GM18507 (cell line): ENCODE measurements around the gene SMAP1.
A peak's percentile ranks its signal among the peaks of the same experiment; 100 is the strongest.

Source experiments
- DNase-seq: peaks from one replicate; pipeline ENCODE4 v3.0.0; 2011; ENCODE audit warnings: low read depth; ENCODE audit not compliant: insufficient read length; ENCODE audit errors: extremely low spot score
- FAIRE-seq: peaks from 2 replicates; lab custom pipeline; 2011; peaks lifted over from hg19 to GRCh38; lab: Jason Lieb, UNC

Gene SMAP1

DNA sequence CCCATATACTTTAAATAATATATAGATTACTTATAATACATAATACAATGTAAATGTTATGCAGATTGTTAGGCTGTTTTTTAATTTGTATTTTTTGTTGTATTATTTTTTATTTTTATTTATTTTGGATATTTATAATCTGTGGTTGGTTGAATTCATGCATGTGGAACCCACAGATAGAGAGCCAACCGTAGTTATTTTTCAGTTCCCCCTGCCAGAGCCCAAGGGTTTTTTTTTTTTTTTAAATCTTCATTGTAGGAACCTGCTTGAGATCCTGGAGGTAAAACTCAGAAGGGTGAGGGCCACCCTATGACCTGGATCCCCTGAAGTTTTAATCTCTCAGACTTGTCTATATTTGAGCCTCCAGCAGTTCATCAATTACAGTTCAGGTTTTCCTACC is 156.0 kb downstream of the SMAP1 start:
- FAIRE-seq: no peak

DNA sequence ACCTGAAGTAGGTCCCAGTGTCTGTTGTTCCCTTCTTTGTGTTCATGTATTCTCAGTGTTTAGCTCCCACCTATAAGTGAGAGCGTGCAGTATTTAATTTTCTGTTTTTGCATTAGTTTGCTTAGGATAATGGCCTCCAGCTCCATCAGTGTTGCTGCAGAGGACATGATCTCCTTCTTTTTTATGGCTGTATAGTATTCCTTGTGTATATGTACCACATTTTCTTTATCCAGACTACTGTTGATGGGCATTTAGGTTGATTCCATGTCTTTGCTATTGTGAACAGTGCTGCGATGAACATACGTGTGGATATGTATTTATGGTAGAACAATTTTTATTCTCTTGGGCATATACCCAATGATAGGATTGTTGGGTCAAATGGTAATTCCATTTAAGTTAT is 163.7 kb downstream of the SMAP1 start:
- no peak for DNase-seq
- no peak for FAIRE-seq

More for the DNA sequence above, 156.0 kb downstream of the SMAP1 start:
- DNase-seq: no peak

- no peak for DNase-seq
- no peak for FAIRE-seq
These were observed 166.8 kb downstream of the SMAP1 start for GRCh38 chr6:70834520-70834919.

DNA sequence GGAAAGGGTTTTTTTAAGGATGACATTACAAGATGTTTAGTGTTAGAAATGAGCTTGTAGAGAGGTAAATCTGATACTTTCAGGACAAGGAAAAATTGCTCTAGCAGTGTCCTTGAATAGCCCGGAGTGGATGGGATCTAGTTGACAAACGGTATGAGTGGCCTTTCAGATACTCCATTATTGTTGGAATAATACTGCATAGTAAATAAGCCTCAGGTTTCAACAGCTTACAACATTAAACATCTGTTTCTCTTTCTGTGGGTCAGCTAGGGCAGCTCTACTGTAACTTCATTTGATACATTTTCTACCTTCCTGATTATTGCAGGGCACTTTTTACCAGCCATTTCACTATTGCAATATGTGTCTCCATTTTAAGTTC is 171.2 kb downstream of the SMAP1 start:
- DNase-seq: no peak
- FAIRE-seq: no peak

- no peak for DNase-seq
- FAIRE-seq: no peak
These were observed 171.9 kb downstream of the SMAP1 start for GRCh38 chr6:70839286-70840266.

DNA sequence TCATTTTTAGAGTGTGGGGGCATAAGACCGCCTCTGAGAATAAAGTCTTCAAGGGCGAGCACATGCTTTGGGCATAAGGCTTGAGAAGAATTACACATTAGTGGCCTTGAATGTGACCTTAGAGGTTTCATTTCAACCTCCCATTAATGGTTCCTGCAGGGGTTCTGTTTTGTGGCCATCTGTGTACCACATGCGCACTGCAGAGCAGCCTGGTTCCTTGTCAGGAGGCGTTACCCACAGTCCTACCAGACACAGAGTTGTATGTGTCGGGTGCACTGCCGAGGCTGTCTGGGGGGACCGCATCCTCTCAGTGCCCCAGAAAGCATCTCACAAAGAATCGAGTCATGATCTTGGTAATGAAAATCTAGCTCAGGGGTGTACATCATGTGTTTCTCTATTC is 173.4 kb downstream of the SMAP1 start:
- DNase-seq: no peak
- no peak for FAIRE-seq

DNA sequence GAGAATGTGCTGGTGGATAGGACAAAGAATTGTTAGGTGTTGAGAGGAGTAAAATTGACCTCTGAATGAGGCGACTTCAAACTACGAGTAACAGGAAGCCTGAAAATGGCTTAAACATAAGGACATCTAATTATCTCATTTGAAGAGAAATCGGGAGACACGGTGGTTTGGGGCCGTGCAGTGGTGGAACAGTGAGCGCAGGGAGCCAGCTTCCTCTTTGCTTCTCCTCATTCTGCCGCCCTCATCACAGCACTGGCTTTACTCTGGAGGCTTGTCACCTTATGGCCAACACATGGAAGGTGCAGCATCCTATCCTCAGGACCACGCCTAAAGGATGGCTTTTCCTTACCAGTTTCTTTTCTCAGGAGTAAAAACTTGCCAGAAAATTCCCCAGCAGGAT is 174.9 kb downstream of the SMAP1 start:
- no peak for DNase-seq
- FAIRE-seq: no peak

- no peak for DNase-seq
- FAIRE-seq: no peak
These were observed 175.7 kb downstream of the SMAP1 start for GRCh38 chr6:70843328-70843918.

DNA sequence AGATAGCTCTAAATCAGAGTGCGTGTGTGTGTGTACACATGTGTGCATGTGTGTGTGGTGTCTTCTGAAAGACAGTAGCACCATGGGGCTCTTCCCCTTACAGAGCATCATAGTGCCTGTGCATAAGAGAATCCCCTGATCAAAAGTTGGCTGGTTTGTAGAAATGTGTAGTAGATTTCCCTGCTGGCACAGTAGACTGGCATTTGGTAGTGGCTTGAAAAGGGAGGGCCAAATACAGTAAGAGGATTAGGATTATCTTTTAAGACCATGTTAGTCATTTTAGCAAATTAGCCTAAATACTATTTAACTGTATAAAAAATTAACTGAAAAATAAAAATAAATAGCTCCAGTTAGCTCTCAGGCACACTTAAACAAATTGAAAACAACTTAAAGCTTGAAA is 176.6 kb downstream of the SMAP1 start:
- no peak for FAIRE-seq
- no peak for DNase-seq

DNA sequence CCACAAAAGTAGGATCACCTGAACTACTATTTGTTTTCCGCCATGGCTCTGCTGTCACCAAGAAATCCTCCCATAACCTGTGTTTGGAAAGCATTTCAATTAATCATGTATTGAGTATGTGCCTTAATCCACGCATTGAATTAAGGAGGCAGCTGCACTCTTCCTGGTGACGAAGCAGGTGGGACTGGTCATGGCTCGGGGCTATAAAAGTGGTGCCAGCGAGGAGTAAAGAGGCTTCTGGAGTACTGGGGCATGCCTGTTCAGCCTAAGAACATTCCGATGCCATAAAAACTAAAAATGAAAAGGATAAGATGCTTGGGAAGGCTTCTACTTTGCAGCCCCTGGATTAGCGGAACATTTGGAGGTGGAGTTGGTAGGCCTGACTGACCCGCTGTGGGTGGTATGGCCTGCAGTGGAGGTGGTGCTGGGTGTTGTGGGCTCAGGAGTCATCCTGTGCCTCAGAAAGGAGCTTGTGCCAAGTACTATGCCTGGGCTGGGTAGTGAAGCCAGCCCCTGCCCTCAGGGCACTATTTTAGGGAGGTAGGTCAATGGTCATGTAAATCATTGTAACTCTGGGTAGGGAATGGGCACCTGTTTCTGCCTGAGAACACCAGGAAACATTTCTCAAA is 178.6 kb downstream of the SMAP1 start:
- FAIRE-seq (no peak), DNase-seq (no peak)

DNA sequence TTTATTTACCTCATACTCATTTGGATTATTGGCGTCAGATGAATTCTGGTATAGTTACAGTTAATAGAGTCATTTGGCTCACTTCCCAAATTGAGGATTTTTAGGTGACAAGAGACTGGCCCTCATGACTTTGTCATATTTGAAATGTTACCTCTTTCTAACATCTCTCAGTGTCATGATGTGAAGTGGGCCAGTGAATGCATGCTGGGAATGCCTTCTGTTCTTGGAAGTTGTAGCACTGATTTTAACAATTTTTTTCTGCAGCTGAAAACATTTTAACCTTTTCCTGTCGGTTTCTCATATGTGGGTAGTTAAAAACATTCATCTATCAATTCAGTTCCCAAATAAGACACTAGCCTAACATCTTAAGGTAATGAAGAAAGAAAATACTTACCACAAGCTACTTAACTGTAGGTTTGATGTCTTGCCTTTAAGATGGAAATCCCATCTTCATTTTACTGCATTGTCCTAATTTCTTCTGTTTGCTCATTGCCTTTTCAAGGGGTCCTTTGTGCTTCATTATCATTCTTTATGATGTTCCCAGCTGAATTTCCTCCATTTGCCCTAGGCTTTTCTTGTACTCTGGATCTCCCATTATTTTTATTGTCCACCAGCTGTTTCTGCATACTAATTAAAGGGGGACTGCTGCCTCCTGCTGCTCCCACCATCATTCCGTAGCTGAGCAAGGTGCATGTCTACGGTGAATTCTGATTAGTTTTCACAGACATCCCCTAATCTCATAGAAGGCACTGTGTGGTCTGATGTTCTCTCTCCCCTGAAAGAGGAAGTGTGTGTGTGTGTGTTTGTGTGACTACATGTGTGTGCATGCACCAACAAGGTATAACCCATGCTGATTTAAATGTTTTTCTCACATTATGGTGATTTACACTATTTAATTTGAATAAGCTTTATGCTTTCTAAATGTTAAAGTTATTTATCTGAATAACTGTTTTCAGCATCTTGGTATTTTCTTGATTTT is 179.7 kb downstream of the SMAP1 start:
- DNase-seq: no peak
- no peak for FAIRE-seq

DNA sequence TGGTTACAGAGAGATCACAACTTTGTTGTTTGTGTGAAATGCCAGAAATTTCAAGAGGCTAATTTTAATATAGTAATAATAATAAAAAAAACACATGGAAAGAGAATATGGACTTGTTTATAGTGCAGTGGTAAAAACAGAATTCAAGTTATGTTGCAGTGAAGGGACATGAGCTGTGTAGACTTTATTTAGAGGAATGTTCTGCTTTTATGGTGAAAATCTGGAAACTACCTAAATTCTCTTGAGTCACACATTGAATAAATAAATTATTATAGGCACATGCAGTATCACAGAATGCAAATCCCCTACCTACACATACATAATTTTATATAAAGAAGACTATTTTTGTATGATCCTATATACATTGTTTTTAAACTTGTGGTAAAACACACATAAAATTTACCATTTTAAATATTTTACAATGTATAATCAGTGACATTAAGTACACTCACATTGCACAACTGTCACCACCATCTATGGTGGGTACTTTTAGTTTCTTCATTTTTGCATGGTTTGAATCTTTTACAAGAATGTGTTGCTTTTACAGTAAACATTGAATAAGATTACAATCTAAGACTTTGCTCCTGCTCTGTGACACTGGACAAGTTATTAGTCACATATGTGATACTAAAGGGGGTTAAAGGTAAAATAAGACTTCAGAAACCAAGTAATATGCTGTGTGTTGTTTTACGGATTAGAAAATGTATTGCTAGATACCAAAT is 181.8 kb downstream of the SMAP1 start:
- DNase-seq (no peak), FAIRE-seq (no peak)

- FAIRE-seq (no peak), DNase-seq (no peak)
These were observed 185.1 kb downstream of the SMAP1 start for GRCh38 chr6:70852667-70853246.

- FAIRE-seq: peak; percentile 87
- DNase-seq: peak; percentile 14
These were observed 189.8 kb downstream of the SMAP1 start for GRCh38 chr6:70857387-70858077.

GRCh38 chr6:70860045-70860444 is 192.4 kb downstream of the SMAP1 start:
- FAIRE-seq (no peak), DNase-seq (no peak)

DNA sequence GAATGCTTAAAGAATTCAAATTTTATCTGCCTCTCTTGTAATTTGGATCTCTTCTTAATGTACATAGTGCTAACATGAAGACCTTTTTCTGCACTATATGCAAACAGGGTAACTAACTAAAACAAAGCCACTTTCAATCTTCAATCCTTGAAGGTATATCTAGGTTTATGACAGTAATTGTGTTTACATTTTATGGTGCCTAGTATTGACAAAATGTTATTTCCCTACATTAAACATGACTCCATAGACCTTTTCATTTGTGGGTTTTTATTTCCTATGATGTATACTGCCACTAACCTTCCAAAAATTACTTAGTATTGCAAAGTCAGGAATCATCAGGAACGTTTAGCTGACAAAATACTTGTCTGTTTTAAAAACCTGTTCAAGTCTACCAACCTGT is 193.2 kb downstream of the SMAP1 start:
- FAIRE-seq (no peak), DNase-seq (no peak)

DNA sequence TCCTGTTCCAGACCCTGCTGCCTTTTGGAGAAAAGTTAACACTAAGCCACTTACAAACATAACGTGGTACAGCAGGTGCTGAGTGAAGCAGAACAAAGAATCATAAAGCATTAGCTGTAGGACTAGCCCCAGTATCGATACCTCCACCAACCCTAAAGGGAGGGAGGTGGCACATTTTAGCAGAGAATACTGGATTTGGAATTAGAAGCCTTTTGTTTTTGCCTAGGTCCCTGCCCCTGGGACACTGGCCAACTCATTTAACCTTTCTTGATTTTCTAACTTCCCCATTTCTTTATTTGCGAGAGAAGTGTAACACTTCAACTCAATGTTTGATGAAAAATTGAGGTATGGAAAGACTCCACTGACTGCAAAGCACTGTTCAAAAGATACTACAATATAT is 195.7 kb downstream of the SMAP1 start:
- FAIRE-seq: no peak
- DNase-seq: no peak

DNA sequence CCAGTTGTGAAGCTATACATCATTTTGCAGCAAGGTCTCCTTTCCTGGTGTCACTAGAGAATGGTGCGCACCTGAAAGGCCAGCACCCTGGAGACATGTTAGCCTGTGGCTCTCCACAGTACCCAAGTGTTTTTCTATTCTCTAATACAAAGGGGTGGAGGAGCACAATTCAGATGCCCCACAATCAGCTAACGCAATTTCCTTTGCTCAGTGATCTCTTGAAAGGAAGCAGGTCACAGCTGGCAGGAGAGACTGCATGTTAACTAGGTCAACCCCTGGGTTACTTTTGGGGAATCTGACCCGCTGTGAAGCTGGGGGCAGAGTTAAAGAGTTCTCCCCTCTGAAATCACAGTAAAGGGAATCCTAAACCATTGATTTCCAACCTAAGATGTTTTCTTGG is 196.7 kb downstream of the SMAP1 start:
- FAIRE-seq (no peak), DNase-seq (no peak)
